AG04449 (cell line): Measurements from ENCODE around the gene EDC4.

Source experiments
- CTCF ChIA-PET: fragments of 350-600 bp; formaldehyde crosslinking; extraction: SDS; loops from one replicate; lab custom pipeline; 2021; ENCODE audit warnings: antibody characterized with exemption; lab: Yijun Ruan, JAX
- POLR2A ChIA-PET: fragments of 400-600, 350-600 bp; formaldehyde crosslinking; extraction: SDS; loops from one replicate; lab custom pipeline; 2020; ENCODE audit warnings: antibody characterized with exemption, inconsistent platforms; lab: Yijun Ruan, JAX
- DNase-seq: peaks from one replicate; pipeline ENCODE4 v3.0.0-alpha.2; 2010; ENCODE audit warnings: low read depth, low spot score
- H3K4me3 ChIP-seq: 2 replicates; pipeline ENCODE4 v1.5.1; 2011; ENCODE audit warnings: low read depth, mild to moderate bottlenecking, control low read depth, low read length
- CTCF ChIP-seq: IDR thresholded peaks from one replicate; pipeline ENCODE4 v1.5.1; 2011; ENCODE audit warnings: mild to moderate bottlenecking, moderate library complexity, low read length, control low read depth, inconsistent platforms; ENCODE audit not compliant: insufficient read depth; ENCODE audit errors: missing control alignments

The EDC4 gene

GRCh38 chr16:67917852-67918236, 45.0 kb downstream of the EDC4 start:
- DNase-seq, result peak; percentile 44
- ChIA-PET POLR2A (interaction anchor here (1.2 kb wide), 1 partner anchor 18 kb away, joined by 6 read pairs; no protein-coding TSS in a partner anchor), CTCF (interaction anchor here (0.9 to 2.9 kb wide), 7 partner anchors 10 to 103 kb away, joined by 3 to 14 read pairs (median 7); partner anchors contain the start of gene NRN1L)
- no peak overlapping the region; the same call in 1 of the 2 replicates for H3K4me3 ChIP-seq
- no peak for TF ChIP-seq CTCF

- POLR2A ChIA-PET, result no interaction called here
- no peak for TF ChIP-seq CTCF
- CTCF ChIA-PET, result interaction anchor here (1.0 to 2.9 kb wide), 10 partner anchors 9 to 399 kb away, joined by 3 to 14 read pairs (median 5); partner anchors contain the start of genes NRN1L and PSMB10
- no peak overlapping the region for H3K4me3 ChIP-seq
- no peak for DNase-seq
Measured at GRCh38 chr16:67919622-67920221, 46.9 kb downstream of the EDC4 start.

- ChIA-PET CTCF (interaction anchor here (1.0 to 16.7 kb wide), 5 partner anchors 38 to 250 kb away, joined by 3 to 227 read pairs (median 3); no protein-coding TSS in a partner anchor), POLR2A (no interaction called here)
- no peak for DNase-seq
- no peak overlapping the region for H3K4me3 ChIP-seq
- TF ChIP-seq CTCF, result no peak
Measured at GRCh38 chr16:67922221-67922620, 49.4 kb downstream of the EDC4 start.

GRCh38 chr16:67922740-67923139, 49.9 kb downstream of the EDC4 start:
- CTCF ChIA-PET, result interaction anchor here (0.8 to 16.7 kb wide), 7 partner anchors 8 to 250 kb away, joined by 3 to 227 read pairs (median 3); no protein-coding TSS in a partner anchor
- POLR2A ChIA-PET, result interaction anchor here (2.8 kb wide), 1 partner anchor 12 kb away, joined by 9 read pairs; no protein-coding TSS in a partner anchor
- no peak for DNase-seq

GRCh38 chr16:67923414-67924116, 50.7 kb downstream of the EDC4 start:
- H3K4me3 ChIP-seq, result no peak overlapping the region
- no peak for TF ChIP-seq CTCF
- ChIA-PET CTCF (interaction anchor here (0.8 to 16.7 kb wide), 7 partner anchors 8 to 402 kb away, joined by 3 to 227 read pairs (median 5); no protein-coding TSS in a partner anchor), POLR2A (interaction anchor here (2.8 kb wide), 1 partner anchor 11 kb away, joined by 9 read pairs; no protein-coding TSS in a partner anchor)
- no peak for DNase-seq

More at GRCh38 chr16:67922740-67923139, 49.9 kb downstream of the EDC4 start:
- H3K4me3 ChIP-seq, result no peak overlapping the region
- no peak for TF ChIP-seq CTCF
